Nephron progenitor cell (in vitro differentiated cells): ENCODE results near the gene JDP2.

ENCODE experiments used
- DNase-seq: peaks from one replicate; pipeline ENCODE4 v3.0.0; 2021
- H3K27ac Mint-ChIP-seq: 2 replicates; pipeline ENCODE4 v1.8.0; 2021; ENCODE audit warnings: mild to moderate bottlenecking, moderate library complexity, mixed read lengths
- H3K27me3 Mint-ChIP-seq: 2 replicates; pipeline ENCODE4 v1.8.0; 2021; ENCODE audit warnings: mild to moderate bottlenecking, low read depth, mixed read lengths; ENCODE audit not compliant: poor library complexity
- H3K36me3 Mint-ChIP-seq: 2 replicates; pipeline ENCODE4 v1.8.0; 2021; ENCODE audit warnings: low read depth, mixed read lengths
- H3K4me1 Mint-ChIP-seq: 2 replicates; pipeline ENCODE4 v1.8.0; 2021; ENCODE audit warnings: mixed read lengths
- H3K4me3 Mint-ChIP-seq: 2 replicates; pipeline ENCODE4 v1.8.0; 2021; ENCODE audit warnings: mild to moderate bottlenecking, moderate library complexity, mixed read lengths
- H3K9me3 Mint-ChIP-seq: 2 replicates; pipeline ENCODE4 v1.8.0; 2021; ENCODE audit warnings: mild to moderate bottlenecking, moderate library complexity, mixed read lengths
- CTCF ChIP-seq: fragments of 200-600 bp; sonication (generic); IDR thresholded peaks from 2 replicates; pipeline ENCODE4 v1.5.0; 2021; ENCODE audit warnings: antibody characterized with exemption

Gene JDP2

GRCh38 chr14:75413013-75413412, 14.8 kb upstream of the JDP2 start:
- DNase-seq = no peak
- Mint-ChIP-seq H3K36me3 (no peaks in the 10 kb centered on the region), H3K4me1 (peaks cover 52% of the 10 kb centered on the region), H3K27ac (no peak overlapping the region), H3K27me3 (no peaks in the 10 kb centered on the region), H3K9me3 (peaks cover 20% of the 10 kb centered on the region), H3K4me3 (no peak overlapping the region)
- no peak for TF ChIP-seq CTCF

GRCh38 chr14:75417674-75418073, 10.1 kb upstream of the JDP2 start:
- TF ChIP-seq CTCF = no peak
- Mint-ChIP-seq H3K4me3 (peak overlapping the region; percentile 70), H3K27me3 (no peaks in the 10 kb centered on the region), H3K4me1 (peaks cover 38% of the 10 kb centered on the region), H3K9me3 (peaks cover 20% of the 10 kb centered on the region), H3K27ac (peak overlapping the region; percentile 89), H3K36me3 (no peaks in the 10 kb centered on the region)
- DNase-seq = no peak

GRCh38 chr14:75418850-75419768, 8.7 kb upstream of the JDP2 start:
- H3K27ac Mint-ChIP-seq = no peak overlapping the region
- H3K4me3 Mint-ChIP-seq = peak overlapping the region; percentile 80
- H3K4me1 Mint-ChIP-seq = peaks cover 34% of the 10 kb centered on the region
- peaks cover 7% of the 10 kb centered on the region for H3K9me3 Mint-ChIP-seq
- H3K36me3 Mint-ChIP-seq = no peaks in the 10 kb centered on the region
- peak; percentile 68 for DNase-seq
- no peaks in the 10 kb centered on the region for H3K27me3 Mint-ChIP-seq
- no peak for TF ChIP-seq CTCF

GRCh38 chr14:75422169-75422568, 5.7 kb upstream of the JDP2 start:
- no peak overlapping the region for H3K4me3 Mint-ChIP-seq
- peaks cover 58% of the 10 kb centered on the region for H3K4me1 Mint-ChIP-seq
- no peaks in the 10 kb centered on the region for H3K27me3 Mint-ChIP-seq
- H3K27ac Mint-ChIP-seq = no peak overlapping the region
- no peak for TF ChIP-seq CTCF
- no peak for DNase-seq
- H3K36me3 Mint-ChIP-seq = no peaks in the 10 kb centered on the region
- H3K9me3 Mint-ChIP-seq = peaks cover 3% of the 10 kb centered on the region

- no peak for TF ChIP-seq CTCF
- no peak overlapping the region for H3K27ac Mint-ChIP-seq
- no peaks in the 10 kb centered on the region for H3K27me3 Mint-ChIP-seq
- peaks cover 45% of the 10 kb centered on the region for H3K4me1 Mint-ChIP-seq
- DNase-seq = no peak
- no peak overlapping the region for H3K4me3 Mint-ChIP-seq
- H3K9me3 Mint-ChIP-seq = peaks cover 3% of the 10 kb centered on the region
- no peaks in the 10 kb centered on the region for H3K36me3 Mint-ChIP-seq
Measured at GRCh38 chr14:75424496-75424895, 3.3 kb upstream of the JDP2 start.

GRCh38 chr14:75425446-75425845, 2.4 kb upstream of the JDP2 start:
- Mint-ChIP-seq H3K4me3 (peak overlapping the region; percentile 75), H3K36me3 (no peaks in the 10 kb centered on the region), H3K4me1 (peaks cover 47% of the 10 kb centered on the region), H3K9me3 (peaks cover 3% of the 10 kb centered on the region), H3K27me3 (no peaks in the 10 kb centered on the region), H3K27ac (peak overlapping the region; percentile 98)
- TF ChIP-seq CTCF = no peak
- DNase-seq = peak; percentile 43
